Measurements from ENCODE around the gene BRINP3.

Gene BRINP3

DNA sequence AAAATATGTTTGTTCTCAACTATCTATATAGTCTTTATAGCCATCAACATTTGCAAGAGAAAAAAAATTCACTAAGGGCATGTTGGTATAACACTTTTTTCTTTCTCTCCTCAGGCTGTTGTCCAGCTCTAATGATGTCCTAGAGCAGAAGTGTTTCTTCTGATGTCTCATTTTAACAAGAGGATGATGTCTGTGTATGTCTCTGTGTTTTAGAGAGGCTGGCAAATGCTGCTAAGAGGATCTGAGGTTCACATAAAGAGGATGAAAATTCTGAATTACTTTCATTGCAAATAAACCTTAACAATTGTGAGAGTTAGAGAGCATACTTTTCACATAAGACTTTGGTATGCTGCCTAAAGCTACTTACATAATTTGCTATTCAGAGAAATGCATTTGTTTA lies 2.6 kb upstream of the BRINP3 start:
- TF ChIP-seq CTCF (IDR thresholded peaks at IDR 0.05; ENCODE audit: borderline replicate concordance, insufficient read depth, low read depth, low read length) = no peak
- no peak overlapping the region for H3K4me3 ChIP-seq (ENCODE audit: low read depth, low read length)

DNA sequence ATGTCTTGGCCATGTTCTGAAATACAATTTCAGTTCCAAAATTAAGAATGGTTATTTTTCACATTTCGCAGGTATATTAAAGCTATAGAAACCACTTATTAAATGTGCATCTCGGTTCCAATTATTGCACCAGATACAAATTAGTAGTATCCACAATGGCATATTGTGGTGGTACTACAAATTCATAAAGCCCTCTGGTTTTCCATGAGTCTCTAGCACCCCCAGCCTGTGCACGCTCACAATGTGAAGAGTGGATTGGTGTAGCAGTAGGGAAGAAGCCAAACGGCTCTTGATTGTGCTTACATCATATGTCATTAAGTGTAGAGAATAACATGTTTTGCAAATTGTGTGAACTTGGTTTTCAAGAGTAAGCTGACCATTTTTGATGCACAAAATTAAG lies 1.9 kb upstream of the BRINP3 start:
- no peak overlapping the region for H3K4me3 ChIP-seq (ENCODE audit: low read depth, low read length)
- TF ChIP-seq CTCF (IDR thresholded peaks at IDR 0.05; ENCODE audit: borderline replicate concordance, insufficient read depth, low read depth, low read length) = no peak

DNA sequence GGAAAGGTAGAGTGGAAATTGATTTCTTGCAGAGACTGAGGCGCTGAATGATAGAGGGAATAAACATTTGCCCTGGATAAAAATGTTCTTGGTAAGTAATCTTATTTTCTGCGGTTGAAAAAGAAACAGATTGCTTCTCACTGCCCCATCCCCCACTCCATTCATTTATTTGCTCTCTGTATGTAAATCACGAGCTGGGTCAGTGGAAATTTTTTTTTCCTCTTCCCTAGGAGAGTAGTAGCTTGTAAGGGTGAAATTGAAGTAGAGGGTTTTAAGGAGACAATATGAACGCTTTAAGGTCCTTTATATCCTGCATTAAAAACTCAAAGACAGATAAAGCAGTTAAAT lies 1.4 kb upstream of the BRINP3 start:
- TF ChIP-seq CTCF (IDR thresholded peaks at IDR 0.05; ENCODE audit: borderline replicate concordance, insufficient read depth, low read depth, low read length) = no peak
- H3K4me3 ChIP-seq (ENCODE audit: low read depth, low read length) = no peak overlapping the region

- TF ChIP-seq CTCF (IDR thresholded peaks at IDR 0.05; ENCODE audit: borderline replicate concordance, insufficient read depth, low read depth, low read length) = no peak
Observed at GRCh38 chr1:190478149-190479049, 735 bp upstream of the BRINP3 start.

DNA sequence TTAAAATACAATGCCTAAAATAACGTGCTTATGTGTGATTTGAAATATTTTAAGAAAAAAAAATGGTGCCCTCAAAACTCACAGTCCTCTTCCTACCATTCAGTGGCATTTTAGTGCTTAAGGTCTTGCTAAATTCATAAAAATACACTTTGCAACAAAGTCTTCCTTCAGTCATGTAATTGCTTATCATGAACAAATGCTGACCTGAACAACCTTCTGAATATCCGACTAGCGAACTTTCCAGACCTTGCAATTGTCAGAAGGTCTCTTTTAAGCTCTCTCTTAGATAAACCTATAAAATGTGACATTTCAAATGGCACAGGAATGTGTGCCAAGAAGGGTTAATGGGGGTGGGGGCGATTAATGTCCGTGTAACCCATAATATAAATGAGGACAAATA lies 858 bp downstream of the BRINP3 start:
- no peak for TF ChIP-seq CTCF (IDR thresholded peaks at IDR 0.05; ENCODE audit: borderline replicate concordance, insufficient read depth, low read depth, low read length)
- no peak overlapping the region for H3K4me3 ChIP-seq (ENCODE audit: low read depth, low read length)

More at GRCh38 chr1:190478149-190479049, 735 bp upstream of the BRINP3 start:
- no peak overlapping the region for H3K4me3 ChIP-seq (ENCODE audit: low read depth, low read length)

- H3K4me3 ChIP-seq (ENCODE audit: low read depth, low read length) = no peak overlapping the region
- no peak for TF ChIP-seq CTCF (IDR thresholded peaks at IDR 0.05; ENCODE audit: borderline replicate concordance, insufficient read depth, low read depth, low read length)
Observed at GRCh38 chr1:190476321-190476720, 1.3 kb downstream of the BRINP3 start.
